Measurements from ENCODE around the gene GABRA6. TPM values are rescaled to one million over a fixed set of nuclear protein-coding genes. Genes with fewer than 3 reads are reported as not detected.
"Not testable (repeated sequence)": the region's sequence is repeated elsewhere in the genome, so short reads cannot be mapped to it uniquely, and the experiment has no call there.

Gene GABRA6
- total RNA-seq (ENCODE audit: low replicate concordance): not detected in 2 replicates

DNA sequence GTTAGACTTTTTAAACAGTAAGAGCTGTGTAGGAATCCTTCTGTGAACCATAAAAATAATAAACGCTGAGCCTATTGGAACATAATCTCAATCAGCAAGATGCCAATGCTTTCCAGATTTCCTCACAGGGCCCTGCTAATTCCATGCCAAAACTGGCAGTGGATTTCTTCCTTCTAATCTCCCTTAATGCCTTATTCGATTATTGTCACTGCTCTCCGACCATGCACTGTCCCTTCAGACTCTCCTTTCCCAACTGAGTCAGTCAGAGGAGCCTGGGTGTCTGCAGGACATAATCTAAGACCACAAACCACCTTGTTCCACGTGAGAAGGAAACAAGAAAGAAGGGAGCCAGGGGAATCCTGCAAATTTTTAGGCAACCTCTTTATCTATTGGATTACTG, at the start of gene GABRA6:
Gene GABRA6, plus strand, starts transcription at position 261 of the 400 bp plus-strand sequence. CDS start 269 bp downstream, outside the sequence.
- no peak for DNase-seq (ENCODE audit: low read depth)
- TF ChIP-seq, protein P1, sequence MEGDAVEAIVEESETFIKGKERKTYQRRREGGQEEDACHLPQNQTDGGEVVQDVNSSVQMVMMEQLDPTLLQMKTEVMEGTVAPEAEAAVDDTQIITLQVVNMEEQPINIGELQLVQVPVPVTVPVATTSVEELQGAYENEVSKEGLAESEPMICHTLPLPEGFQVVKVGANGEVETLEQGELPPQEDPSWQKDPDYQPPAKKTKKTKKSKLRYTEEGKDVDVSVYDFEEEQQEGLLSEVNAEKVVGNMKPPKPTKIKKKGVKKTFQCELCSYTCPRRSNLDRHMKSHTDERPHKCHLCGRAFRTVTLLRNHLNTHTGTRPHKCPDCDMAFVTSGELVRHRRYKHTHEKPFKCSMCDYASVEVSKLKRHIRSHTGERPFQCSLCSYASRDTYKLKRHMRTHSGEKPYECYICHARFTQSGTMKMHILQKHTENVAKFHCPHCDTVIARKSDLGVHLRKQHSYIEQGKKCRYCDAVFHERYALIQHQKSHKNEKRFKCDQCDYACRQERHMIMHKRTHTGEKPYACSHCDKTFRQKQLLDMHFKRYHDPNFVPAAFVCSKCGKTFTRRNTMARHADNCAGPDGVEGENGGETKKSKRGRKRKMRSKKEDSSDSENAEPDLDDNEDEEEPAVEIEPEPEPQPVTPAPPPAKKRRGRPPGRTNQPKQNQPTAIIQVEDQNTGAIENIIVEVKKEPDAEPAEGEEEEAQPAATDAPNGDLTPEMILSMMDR (IDR thresholded peaks at IDR 0.05; ENCODE audit: insufficient read depth, low read length): no peak
- no peak within 1 kb of the TSS for H3K4me3 ChIP-seq (ENCODE audit: low read depth, low read length)

DNA sequence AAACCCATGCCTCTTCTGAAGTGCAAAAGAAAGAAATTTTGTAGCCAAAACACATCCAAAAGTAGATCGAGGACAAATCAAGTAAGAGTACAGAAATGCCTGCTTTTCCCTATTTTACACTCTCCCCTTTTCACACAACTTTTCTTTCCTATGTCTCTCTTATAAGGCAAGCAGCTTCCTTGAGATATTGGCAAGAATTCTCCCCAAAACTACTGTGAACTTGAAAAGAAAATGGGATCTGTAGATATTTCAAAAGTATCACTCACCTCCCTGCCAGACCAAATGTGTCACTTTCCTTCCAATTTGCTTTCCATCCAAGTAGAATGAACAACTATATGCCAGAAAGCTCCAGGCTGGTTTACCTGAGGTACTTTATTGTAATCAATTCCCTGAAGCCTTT, 47.9 kb upstream of the GABRA6 start:
- DNase-seq (ENCODE audit: low read depth): no peak
- TF ChIP-seq, protein P1 (IDR thresholded peaks at IDR 0.05; ENCODE audit: insufficient read depth, low read length): no peak
- H3K4me3 ChIP-seq (ENCODE audit: low read depth, low read length): no peak overlapping the region

DNA sequence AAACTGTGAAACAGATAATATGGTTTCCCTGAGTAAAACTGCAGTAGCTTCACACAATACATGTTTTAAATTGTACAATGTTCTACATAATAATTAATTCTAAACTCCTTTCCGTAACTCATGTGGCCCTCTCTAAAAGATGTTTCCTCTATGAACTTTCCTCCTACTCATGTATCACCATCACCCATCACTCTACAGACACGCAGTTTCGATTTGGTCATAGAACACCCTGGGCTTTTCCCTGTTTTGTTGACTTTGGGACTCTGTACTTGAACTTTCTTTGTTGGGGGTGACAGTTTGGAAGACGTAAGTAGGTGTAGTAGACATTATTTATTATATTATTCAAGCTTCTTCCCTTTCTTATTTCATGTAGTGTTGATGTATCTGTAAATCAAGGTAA, 44.1 kb upstream of the GABRA6 start:
- H3K4me3 ChIP-seq (ENCODE audit: low read depth, low read length): no peak overlapping the region
- TF ChIP-seq, protein P1 (IDR thresholded peaks at IDR 0.05; ENCODE audit: insufficient read depth, low read length): no peak
- no peak for DNase-seq (ENCODE audit: low read depth)

DNA sequence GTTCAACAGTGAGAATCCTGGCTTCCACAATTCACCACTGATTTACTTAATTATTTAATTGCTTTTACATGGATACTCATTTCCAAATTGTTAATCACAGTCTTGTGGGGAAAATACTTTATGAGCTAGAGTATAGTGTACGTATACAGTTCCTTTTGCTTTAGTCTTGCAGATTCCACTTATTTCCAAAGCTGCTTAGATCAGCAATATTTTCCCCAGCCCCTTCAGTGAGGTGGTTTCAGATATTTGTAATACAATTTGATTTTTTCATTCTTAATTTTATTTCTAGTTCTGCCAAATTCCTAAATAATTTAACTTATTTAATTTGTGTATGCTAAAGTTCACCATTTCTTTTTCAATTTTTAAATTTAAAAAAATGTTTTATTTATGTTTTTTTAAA, 40.3 kb upstream of the GABRA6 start:
- no peak overlapping the region for H3K4me3 ChIP-seq (ENCODE audit: low read depth, low read length)
- no peak for DNase-seq (ENCODE audit: low read depth)
- TF ChIP-seq, protein P1 (IDR thresholded peaks at IDR 0.05; ENCODE audit: insufficient read depth, low read length): no peak

DNA sequence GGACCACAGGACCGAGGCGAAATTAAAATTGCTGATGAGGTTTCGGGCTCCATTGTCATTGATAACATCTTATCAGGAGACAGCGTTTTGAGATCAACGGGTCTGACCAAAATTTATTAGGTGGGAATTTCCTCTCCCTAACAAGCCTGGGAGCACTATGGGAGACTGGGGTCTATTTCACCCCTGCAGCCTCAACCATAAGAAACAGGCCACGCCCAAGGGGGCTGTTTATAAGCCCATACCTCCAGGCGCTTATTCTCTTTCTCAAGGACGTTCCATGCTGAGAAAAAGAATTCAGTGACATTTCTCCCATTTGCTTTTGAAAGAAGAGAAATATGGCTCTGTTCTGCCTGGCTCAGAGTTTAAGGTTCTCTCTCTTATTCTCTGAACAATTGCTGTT, 33.6 kb upstream of the GABRA6 start:
- DNase-seq (ENCODE audit: low read depth); H3K4me3 ChIP-seq (ENCODE audit: low read depth, low read length): not testable (repeated sequence)

DNA sequence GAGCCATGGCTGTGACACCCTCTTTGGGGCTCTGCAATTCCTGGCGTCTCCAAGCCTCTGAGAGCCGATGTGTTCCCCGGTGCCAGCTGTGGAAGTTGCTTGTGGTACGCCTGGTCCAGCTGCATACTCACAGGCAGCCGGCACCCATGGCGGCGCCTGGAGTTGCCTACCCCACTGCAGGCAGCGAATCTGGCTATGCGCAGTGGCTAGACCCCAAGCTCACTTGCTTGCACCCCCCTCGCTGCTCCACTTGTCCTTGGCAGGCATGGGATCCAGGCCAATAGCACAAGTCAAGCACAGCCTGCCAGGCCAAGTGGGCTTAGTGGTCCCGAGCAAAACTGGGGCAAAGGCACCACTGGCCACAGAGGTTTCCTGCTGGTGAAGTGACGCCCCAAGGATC, 24.7 kb upstream of the GABRA6 start:
- H3K4me3 ChIP-seq (ENCODE audit: low read depth, low read length): no peak overlapping the region
- TF ChIP-seq, protein P1 (IDR thresholded peaks at IDR 0.05; ENCODE audit: insufficient read depth, low read length): no peak
- DNase-seq (ENCODE audit: low read depth): no peak

DNA sequence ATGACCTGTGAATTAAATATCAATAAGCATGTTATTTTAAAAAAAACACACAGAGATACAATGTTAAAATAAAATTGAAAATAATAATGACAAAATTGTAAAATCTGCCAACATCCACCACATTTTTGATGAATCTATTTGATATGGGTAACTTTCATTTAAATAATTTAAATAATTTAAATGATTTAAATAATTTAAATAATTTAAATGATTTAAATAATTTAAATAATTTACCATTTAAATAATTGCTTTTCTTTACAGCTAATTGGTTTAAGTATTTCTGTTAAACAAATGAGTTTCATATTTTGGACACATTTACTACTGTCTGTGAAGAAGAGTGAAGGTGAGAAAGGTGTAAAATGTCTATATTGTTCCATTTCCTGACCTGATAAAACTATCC, 22.1 kb upstream of the GABRA6 start:
- H3K4me3 ChIP-seq (ENCODE audit: low read depth, low read length): no peak overlapping the region
- TF ChIP-seq, protein P1 (IDR thresholded peaks at IDR 0.05; ENCODE audit: insufficient read depth, low read length): no peak
- DNase-seq (ENCODE audit: low read depth): no peak

Measured in fibroblast of the aortic adventitia (primary cell).